ENCODE measurements around the gene LRRC26. TPM values are rescaled to one million over a fixed set of nuclear protein-coding genes. Genes with fewer than 3 reads are reported as not detected.

Gene LRRC26
- total RNA-seq, 1 experiment from 2014 or later = 0.52 TPM

DNA sequence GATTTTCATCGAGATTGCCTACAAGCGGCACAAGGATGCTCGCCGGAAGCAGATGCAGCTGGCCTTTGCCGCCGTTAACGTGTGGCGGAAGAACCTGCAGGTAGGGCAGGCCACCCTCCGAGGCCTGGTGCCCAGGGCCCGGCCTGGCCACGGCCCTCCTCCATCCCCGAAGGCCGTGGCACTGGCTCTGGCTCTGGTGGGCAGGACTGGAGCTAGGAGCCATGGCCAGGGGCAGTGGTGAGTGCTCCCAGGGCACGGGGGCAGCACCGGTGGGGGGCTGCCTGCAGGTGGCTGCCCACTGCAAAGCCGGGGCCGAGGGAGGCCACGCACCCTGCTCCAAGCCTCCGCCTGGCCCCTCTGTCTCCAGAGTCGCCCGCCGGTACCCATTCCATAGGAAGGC, 6.0 kb downstream of the LRRC26 start:
- CTCF ChIA-PET = interaction anchor here (0.6 kb wide), 1 partner anchor 60 kb away, joined by 8 read pairs; no protein-coding TSS in a partner anchor
- no peak for DNase-seq
- Mint-ChIP-seq H3K4me1 (ENCODE audit: low read depth, unreplicated experiment) (peaks cover 7% of the 10 kb centered on the region), H3K36me3 (ENCODE audit: insufficient read depth, unreplicated experiment) (peaks cover 10% of the 10 kb centered on the region), H3K4me3 (ENCODE audit: low read depth, unreplicated experiment) (peak overlapping the region; percentile 28), H3K27me3 (ENCODE audit: unreplicated experiment) (peaks cover 74% of the 10 kb centered on the region), H3K27ac (ENCODE audit: unreplicated experiment) (no peak overlapping the region), H3K9me3 (ENCODE audit: low read depth, unreplicated experiment) (no peaks in the 10 kb centered on the region)
- TF ChIP-seq, protein P1, sequence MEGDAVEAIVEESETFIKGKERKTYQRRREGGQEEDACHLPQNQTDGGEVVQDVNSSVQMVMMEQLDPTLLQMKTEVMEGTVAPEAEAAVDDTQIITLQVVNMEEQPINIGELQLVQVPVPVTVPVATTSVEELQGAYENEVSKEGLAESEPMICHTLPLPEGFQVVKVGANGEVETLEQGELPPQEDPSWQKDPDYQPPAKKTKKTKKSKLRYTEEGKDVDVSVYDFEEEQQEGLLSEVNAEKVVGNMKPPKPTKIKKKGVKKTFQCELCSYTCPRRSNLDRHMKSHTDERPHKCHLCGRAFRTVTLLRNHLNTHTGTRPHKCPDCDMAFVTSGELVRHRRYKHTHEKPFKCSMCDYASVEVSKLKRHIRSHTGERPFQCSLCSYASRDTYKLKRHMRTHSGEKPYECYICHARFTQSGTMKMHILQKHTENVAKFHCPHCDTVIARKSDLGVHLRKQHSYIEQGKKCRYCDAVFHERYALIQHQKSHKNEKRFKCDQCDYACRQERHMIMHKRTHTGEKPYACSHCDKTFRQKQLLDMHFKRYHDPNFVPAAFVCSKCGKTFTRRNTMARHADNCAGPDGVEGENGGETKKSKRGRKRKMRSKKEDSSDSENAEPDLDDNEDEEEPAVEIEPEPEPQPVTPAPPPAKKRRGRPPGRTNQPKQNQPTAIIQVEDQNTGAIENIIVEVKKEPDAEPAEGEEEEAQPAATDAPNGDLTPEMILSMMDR (IDR thresholded peaks at IDR 0.05; ENCODE audit: unreplicated experiment) = no peak
- no TSS peak for BruUV-seq (replicated peaks)
- intact Hi-C loops (cut with micrococcal nuclease; ENCODE audit: unreplicated experiment) = no loop called here

DNA sequence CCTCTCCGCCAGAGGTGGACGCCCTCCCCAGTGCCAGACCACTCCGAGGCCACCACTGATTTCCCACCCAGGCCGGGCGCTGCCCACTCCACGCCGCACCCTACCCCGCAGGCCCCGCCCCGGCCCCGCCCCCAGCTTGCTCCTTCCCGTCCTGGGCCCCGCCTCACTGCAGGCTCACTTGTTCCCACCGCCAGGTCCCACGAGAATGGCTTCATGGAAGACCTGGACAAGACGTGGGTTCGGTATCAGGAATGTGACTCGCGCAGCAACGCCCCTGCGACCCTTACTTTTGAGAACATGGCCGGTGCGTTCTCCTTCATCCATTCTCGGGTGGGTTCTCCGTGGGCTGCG, 6.5 kb downstream of the LRRC26 start:
- Mint-ChIP-seq H3K4me3 (ENCODE audit: low read depth, unreplicated experiment) (peak overlapping the region; percentile 28), H3K27me3 (ENCODE audit: unreplicated experiment) (peaks cover 79% of the 10 kb centered on the region), H3K9me3 (ENCODE audit: low read depth, unreplicated experiment) (no peaks in the 10 kb centered on the region), H3K4me1 (ENCODE audit: low read depth, unreplicated experiment) (peaks cover 12% of the 10 kb centered on the region), H3K27ac (ENCODE audit: unreplicated experiment) (no peak overlapping the region), H3K36me3 (ENCODE audit: insufficient read depth, unreplicated experiment) (peaks cover 10% of the 10 kb centered on the region)
- DNase-seq = no peak
- TF ChIP-seq, protein P1 (IDR thresholded peaks at IDR 0.05; ENCODE audit: unreplicated experiment) = no peak
- CTCF ChIA-PET = interaction anchor here (1.0 to 1.1 kb wide), 2 partner anchors 64 to 73 kb away, joined by 4 read pairs; partner anchors contain the start of gene RNF224
- intact Hi-C loops (cut with micrococcal nuclease; ENCODE audit: unreplicated experiment) = no loop called here
- no TSS peak for BruUV-seq (replicated peaks)

DNA sequence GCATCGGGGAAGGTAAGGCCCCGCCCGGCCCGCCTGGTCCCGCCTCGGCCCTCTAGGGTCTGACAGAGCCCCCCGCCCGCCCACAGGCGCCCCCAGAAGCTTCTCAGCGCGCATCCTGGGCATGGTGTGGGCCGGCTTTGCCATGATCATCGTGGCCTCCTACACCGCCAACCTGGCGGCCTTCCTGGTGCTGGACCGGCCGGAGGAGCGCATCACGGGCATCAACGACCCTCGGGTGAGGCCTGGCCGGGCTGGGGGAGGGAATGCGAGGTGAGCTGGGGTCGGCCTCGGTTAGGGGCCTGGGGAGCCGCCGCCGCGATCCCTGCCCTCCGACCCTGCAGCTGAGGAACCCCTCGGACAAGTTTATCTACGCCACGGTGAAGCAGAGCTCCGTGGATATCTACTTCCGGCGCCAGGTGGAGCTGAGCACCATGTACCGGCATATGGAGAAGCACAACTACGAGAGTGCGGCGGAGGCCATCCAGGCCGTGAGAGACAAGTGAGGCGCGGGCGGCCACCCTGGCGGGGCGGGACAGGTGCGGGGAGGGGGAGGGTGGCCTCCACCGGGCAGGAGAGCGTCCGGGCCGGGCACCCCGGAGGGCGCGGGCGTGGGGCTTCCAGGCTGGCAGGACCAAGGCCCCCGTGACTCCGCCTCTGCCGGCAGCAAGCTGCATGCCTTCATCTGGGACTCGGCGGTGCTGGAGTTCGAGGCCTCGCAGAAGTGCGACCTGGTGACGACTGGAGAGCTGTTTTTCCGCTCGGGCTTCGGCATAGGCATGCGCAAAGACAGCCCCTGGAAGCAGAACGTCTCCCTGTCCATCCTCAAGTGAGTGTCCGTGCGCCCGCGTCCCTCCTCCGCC, 7.1 kb downstream of the LRRC26 start:
- Mint-ChIP-seq H3K27ac (ENCODE audit: unreplicated experiment) (no peak overlapping the region), H3K27me3 (ENCODE audit: unreplicated experiment) (peaks cover 85% of the 10 kb centered on the region), H3K4me3 (ENCODE audit: low read depth, unreplicated experiment) (peak overlapping the region; percentile 28), H3K36me3 (ENCODE audit: insufficient read depth, unreplicated experiment) (peaks cover 10% of the 10 kb centered on the region), H3K9me3 (ENCODE audit: low read depth, unreplicated experiment) (no peaks in the 10 kb centered on the region), H3K4me1 (ENCODE audit: low read depth, unreplicated experiment) (peaks cover 14% of the 10 kb centered on the region)
- DNase-seq = no peak
- BruUV-seq (replicated peaks) = no TSS peak
- CTCF ChIA-PET = interaction anchor here (0.7 to 1.1 kb wide), 4 partner anchors 60 to 74 kb away, joined by 4 to 5 read pairs (median 4); partner anchors contain the start of gene RNF224
- TF ChIP-seq, protein P1 (IDR thresholded peaks at IDR 0.05; ENCODE audit: unreplicated experiment) = no peak
- intact Hi-C loops (cut with micrococcal nuclease; ENCODE audit: unreplicated experiment) = no loop called here

DNA sequence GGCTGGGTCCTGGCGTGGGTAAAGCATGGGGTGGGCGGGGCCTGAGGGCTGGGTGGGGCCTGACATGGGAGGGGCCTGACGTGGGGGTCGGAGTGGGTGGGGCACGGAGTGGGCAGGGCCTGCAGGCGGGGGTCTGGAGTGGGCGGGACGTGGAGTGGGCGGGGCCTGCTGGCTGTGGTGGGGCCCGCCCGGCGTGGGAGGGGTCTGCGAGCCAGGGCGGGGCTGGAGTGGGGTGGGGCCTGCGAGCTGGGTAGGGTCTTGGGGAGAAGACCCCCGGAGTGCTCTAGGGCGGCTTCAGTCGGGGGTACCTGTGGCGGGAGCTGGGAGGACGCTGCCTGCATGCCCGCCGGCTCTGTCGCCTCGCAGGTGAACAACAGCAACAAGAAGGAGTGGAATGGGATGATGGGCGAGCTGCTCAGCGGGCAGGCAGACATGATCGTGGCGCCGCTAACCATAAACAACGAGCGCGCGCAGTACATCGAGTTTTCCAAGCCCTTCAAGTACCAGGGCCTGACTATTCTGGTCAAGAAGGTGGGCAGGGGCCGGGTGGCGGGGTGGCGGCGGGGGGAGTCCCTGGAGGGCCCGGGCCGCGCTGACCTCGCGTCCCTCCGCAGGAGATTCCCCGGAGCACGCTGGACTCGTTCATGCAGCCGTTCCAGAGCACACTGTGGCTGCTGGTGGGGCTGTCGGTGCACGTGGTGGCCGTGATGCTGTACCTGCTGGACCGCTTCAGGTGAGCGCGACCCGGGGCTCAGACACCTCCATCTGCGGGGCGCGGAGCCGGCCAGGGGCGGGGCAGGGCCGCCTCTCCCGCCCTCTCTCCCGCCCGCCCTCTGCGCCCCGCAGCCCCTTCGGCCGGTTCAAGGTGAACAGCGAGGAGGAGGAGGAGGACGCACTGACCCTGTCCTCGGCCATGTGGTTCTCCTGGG, 8.0 kb downstream of the LRRC26 start:
- no TSS peak for BruUV-seq (replicated peaks)
- TF ChIP-seq, protein P1 (IDR thresholded peaks at IDR 0.05; ENCODE audit: unreplicated experiment) = no peak
- Mint-ChIP-seq H3K4me1 (ENCODE audit: low read depth, unreplicated experiment) (peaks cover 14% of the 10 kb centered on the region), H3K4me3 (ENCODE audit: low read depth, unreplicated experiment) (no peak overlapping the region), H3K27ac (ENCODE audit: unreplicated experiment) (no peak overlapping the region), H3K36me3 (ENCODE audit: insufficient read depth, unreplicated experiment) (peaks cover 10% of the 10 kb centered on the region), H3K27me3 (ENCODE audit: unreplicated experiment) (peaks cover 85% of the 10 kb centered on the region), H3K9me3 (ENCODE audit: low read depth, unreplicated experiment) (no peaks in the 10 kb centered on the region)
- CTCF ChIA-PET = interaction anchor here (0.7 to 1.2 kb wide), 5 partner anchors 28 to 75 kb away, joined by 3 to 6 read pairs (median 5); partner anchors contain the start of genes MAN1B1 and RNF224
- no peak for DNase-seq
- intact Hi-C loops (cut with micrococcal nuclease; ENCODE audit: unreplicated experiment) = no loop called here
